Measurements from ENCODE around the gene SP2. TPM values are rescaled to one million over a fixed set of nuclear protein-coding genes. Genes with fewer than 3 reads are reported as not detected.

Gene SP2
- total and polyA plus RNA-seq, 2 of the 13 experiments (the other 11 are each of a cell fraction or from before 2014, with no cell fraction given): 1.4 to 4.8 TPM

- TF ChIP-seq, protein P1, sequence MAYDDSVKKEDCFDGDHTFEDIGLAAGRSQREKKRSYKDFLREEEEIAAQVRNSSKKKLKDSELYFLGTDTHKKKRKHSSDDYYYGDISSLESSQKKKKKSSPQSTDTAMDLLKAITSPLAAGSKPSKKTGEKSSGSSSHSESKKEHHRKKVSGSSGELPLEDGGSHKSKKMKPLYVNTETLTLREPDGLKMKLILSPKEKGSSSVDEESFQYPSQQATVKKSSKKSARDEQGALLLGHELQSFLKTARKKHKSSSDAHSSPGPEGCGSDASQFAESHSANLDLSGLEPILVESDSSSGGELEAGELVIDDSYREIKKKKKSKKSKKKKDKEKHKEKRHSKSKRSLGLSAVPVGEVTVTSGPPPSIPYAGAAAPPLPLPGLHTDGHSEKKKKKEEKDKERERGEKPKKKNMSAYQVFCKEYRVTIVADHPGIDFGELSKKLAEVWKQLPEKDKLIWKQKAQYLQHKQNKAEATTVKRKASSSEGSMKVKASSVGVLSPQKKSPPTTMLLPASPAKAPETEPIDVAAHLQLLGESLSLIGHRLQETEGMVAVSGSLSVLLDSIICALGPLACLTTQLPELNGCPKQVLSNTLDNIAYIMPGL (CRISPR knock-in tag; IDR thresholded peaks at IDR 0.05; ENCODE audit: borderline replicate concordance in 1 of 2, low read depth in 1 of 2): peak; percentile 28 to 44; a peak in 2 of 4 replicates
- TF ChIP-seq, protein P2, sequence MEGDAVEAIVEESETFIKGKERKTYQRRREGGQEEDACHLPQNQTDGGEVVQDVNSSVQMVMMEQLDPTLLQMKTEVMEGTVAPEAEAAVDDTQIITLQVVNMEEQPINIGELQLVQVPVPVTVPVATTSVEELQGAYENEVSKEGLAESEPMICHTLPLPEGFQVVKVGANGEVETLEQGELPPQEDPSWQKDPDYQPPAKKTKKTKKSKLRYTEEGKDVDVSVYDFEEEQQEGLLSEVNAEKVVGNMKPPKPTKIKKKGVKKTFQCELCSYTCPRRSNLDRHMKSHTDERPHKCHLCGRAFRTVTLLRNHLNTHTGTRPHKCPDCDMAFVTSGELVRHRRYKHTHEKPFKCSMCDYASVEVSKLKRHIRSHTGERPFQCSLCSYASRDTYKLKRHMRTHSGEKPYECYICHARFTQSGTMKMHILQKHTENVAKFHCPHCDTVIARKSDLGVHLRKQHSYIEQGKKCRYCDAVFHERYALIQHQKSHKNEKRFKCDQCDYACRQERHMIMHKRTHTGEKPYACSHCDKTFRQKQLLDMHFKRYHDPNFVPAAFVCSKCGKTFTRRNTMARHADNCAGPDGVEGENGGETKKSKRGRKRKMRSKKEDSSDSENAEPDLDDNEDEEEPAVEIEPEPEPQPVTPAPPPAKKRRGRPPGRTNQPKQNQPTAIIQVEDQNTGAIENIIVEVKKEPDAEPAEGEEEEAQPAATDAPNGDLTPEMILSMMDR (CRISPR knock-in tag; IDR thresholded peaks at IDR 0.05): peak; percentile 23; the same call in 1 of the 2 replicates
- TF ChIP-seq HIVEP1 (CRISPR knock-in tag; IDR thresholded peaks at IDR 0.05) (0 out of 2 replicates have a peak, but pooled peaks have one; percentile 47), KDM5A (IDR thresholded peaks at IDR 0.05; ENCODE audit: borderline replicate concordance, low read length) (peak; percentile 44; the same call in 1 of the 2 replicates), ZC3H13 (CRISPR knock-in tag; IDR thresholded peaks at IDR 0.05) (peak; percentile 90; the same call in 1 of the 2 replicates), RFXANK (CRISPR knock-in tag; IDR thresholded peaks at IDR 0.05) (no peak), ZNF740 (CRISPR knock-in tag; IDR thresholded peaks at IDR 0.05) (0 out of 2 replicates have a peak, but pooled peaks have one; percentile 41), SNAPC2 (CRISPR knock-in tag; IDR thresholded peaks at IDR 0.05) (peak; percentile 45; the same call in 1 of the 2 replicates), ZNF605 (CRISPR knock-in tag; IDR thresholded peaks at IDR 0.05) (peak; percentile 59; the same call in 1 of the 2 replicates), ZSCAN31 (CRISPR knock-in tag; IDR thresholded peaks at IDR 0.05; ENCODE audit: low read depth) (0 out of 2 replicates have a peak, but pooled peaks have one; percentile 7), ZNF138 (CRISPR knock-in tag; IDR thresholded peaks at IDR 0.05; ENCODE audit: low read depth) (peak; percentile 63; the same call in 1 of the 2 replicates), PRDM10 (CRISPR knock-in tag; IDR thresholded peaks at IDR 0.05; ENCODE audit: low read depth) (0 out of 2 replicates have a peak, but pooled peaks have one; percentile 14), ATRX (CRISPR knock-in tag; IDR thresholded peaks at IDR 0.05; ENCODE audit: borderline replicate concordance) (no peak), SIN3A (IDR thresholded peaks at IDR 0.05; ENCODE audit: borderline replicate concordance, low read depth, low read length) (peak; percentile 85; the same call in 1 of the 2 replicates), KLF16 (CRISPR knock-in tag; IDR thresholded peaks at IDR 0.05) (peak in 1 of 2 experiments; percentile 11; a peak in 2 of 4 replicates), CBX1 (IDR thresholded peaks at IDR 0.05; ENCODE audit: low read depth) (no peak)
- TF ChIP-seq, protein P3, sequence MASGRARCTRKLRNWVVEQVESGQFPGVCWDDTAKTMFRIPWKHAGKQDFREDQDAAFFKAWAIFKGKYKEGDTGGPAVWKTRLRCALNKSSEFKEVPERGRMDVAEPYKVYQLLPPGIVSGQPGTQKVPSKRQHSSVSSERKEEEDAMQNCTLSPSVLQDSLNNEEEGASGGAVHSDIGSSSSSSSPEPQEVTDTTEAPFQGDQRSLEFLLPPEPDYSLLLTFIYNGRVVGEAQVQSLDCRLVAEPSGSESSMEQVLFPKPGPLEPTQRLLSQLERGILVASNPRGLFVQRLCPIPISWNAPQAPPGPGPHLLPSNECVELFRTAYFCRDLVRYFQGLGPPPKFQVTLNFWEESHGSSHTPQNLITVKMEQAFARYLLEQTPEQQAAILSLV (CRISPR knock-in tag; IDR thresholded peaks at IDR 0.05; ENCODE audit: borderline replicate concordance): 0 out of 2 replicates have a peak, but pooled peaks have one; percentile 64
Measured at GRCh38 chr17:47895856-47896671, at the start of gene SP2 (continued).

Data from HepG2 (cell line).